Bronchial epithelial cell (primary cell): ENCODE measurements around the gene EML3. TPM values are rescaled to one million over a fixed set of nuclear protein-coding genes. Genes with fewer than 3 reads are reported as not detected.
"Not testable (repeated sequence)": the region's sequence is repeated elsewhere in the genome, so short reads cannot be mapped to it uniquely, and the experiment has no call there.

Experiments used
- DNase-seq: peaks from one replicate; pipeline ENCODE4 v3.0.0-alpha.2; 2010; ENCODE audit warnings: low read depth
- FAIRE-seq: peaks from 2 replicates; lab custom pipeline; 2011; peaks lifted over from hg19 to GRCh38; lab: Jason Lieb, UNC
- H3K27me3 ChIP-seq: 2 replicates; pipeline ENCODE4 v1.5.1; 2011; ENCODE audit warnings: low read length; ENCODE audit not compliant: control insufficient read depth, insufficient read depth
- H3K36me3 ChIP-seq: 2 replicates; pipeline ENCODE4 v1.5.1; 2011; ENCODE audit warnings: low read length; ENCODE audit not compliant: control insufficient read depth, insufficient read depth
- H3K4me3 ChIP-seq: 2 replicates; pipeline ENCODE4 v1.5.1; 2011; ENCODE audit warnings: mild to moderate bottlenecking, low read depth, low read length, control low read depth
- CTCF ChIP-seq: IDR thresholded peaks from 2 replicates; pipeline ENCODE4 v1.5.1; 2011; ENCODE audit warnings: mild to moderate bottlenecking, moderate library complexity, low read length, control low read depth, inconsistent platforms; ENCODE audit not compliant: insufficient read depth, severe bottlenecking
- total RNA-seq: library from RNA; depleted of rRNA; stranded (reverse); fragments of >200 nt; gene quantifications from 2 replicates; pipeline ENCODE4 v1.2.1, GENCODE V29; 2014

Gene EML3, protein sequence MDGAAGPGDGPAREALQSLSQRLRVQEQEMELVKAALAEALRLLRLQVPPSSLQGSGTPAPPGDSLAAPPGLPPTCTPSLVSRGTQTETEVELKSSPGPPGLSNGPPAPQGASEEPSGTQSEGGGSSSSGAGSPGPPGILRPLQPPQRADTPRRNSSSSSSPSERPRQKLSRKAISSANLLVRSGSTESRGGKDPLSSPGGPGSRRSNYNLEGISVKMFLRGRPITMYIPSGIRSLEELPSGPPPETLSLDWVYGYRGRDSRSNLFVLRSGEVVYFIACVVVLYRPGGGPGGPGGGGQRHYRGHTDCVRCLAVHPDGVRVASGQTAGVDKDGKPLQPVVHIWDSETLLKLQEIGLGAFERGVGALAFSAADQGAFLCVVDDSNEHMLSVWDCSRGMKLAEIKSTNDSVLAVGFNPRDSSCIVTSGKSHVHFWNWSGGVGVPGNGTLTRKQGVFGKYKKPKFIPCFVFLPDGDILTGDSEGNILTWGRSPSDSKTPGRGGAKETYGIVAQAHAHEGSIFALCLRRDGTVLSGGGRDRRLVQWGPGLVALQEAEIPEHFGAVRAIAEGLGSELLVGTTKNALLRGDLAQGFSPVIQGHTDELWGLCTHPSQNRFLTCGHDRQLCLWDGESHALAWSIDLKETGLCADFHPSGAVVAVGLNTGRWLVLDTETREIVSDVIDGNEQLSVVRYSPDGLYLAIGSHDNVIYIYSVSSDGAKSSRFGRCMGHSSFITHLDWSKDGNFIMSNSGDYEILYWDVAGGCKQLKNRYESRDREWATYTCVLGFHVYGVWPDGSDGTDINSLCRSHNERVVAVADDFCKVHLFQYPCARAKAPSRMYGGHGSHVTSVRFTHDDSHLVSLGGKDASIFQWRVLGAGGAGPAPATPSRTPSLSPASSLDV
- total RNA-seq = 10.0 and 11.1 TPM in 2 replicates

- DNase-seq (peak; percentile 58), FAIRE-seq (no peak)
- TF ChIP-seq CTCF = peak; percentile 96
- H3K36me3 ChIP-seq = peaks cover 13% of the 10 kb centered on the region
- H3K4me3 ChIP-seq = peak within 1 kb of the TSS; percentile 52
- H3K27me3 ChIP-seq = no peaks in the 10 kb centered on the region
Observed at GRCh38 chr11:62612366-62613290, at the start of gene EML3, which contains the start of gene ROM1. Gene EML3, minus strand, starts transcription at chr11:62612775. Its CDS starts 318 bp downstream, at chr11:62612457. Gene ROM1, plus strand, starts transcription at chr11:62613257. Its CDS starts 25 bp downstream, at chr11:62613282.

DNA sequence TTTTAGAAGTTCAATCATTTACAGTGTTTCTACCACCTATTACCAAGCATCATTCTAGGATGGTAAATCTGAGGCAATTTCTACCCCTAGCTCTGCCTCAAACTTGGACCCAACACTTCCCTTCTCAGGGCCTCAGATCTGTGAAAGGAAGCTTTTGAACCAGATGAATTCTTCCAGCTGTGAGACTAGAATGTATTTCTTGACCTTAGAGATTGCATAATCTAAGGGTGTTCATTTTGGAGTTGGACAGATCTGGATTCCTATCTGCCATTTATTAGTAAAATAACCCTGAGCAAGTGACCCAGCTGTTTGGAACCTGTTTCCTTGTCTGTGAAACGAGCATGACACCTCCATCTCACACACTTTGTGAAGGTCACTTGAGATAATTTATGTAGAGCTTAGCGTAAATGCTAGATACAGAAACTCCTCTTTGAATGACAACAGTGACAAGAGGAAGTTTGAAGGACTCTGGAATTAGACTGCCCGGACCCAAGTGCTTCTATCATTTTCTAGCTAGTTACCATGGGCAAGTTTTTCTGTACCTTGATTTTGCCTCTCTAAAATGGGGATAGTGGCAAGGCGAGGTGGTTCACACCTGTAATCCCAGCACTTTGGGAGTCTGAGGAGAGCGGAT lies 44.3 kb upstream of the EML3 start:
- DNase-seq = no peak
- Histone ChIP-seq H3K4me3 (no peak overlapping the region), H3K36me3 (no peaks in the 10 kb centered on the region), H3K27me3 (no peaks in the 10 kb centered on the region)
- FAIRE-seq = no peak
- no peak for TF ChIP-seq CTCF

DNA sequence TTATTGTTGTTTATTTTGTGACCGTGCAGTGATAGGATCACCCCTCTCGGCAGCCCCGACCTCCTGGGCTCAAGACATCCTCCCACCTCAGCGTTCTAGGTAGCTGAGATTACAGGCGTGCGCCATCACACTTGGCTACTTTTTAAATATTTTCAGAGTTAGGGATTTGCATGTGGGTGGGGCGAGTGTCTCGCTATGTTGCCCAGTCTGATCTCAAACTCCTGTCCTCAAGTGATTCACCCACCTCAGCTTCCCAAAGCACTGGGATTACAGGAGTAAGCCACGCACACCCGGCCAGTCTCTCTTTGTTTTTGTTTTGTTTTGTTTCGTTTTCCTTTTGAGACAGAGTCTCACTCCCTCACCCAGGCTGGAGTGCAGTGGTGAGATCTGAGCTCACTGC lies 41.7 kb upstream of the EML3 start:
- DNase-seq = no peak
- peaks cover 4% of the 10 kb centered on the region for H3K36me3 ChIP-seq
- no peaks in the 10 kb centered on the region for H3K27me3 ChIP-seq
- H3K4me3 ChIP-seq = no peak overlapping the region
- TF ChIP-seq CTCF = no peak
- no peak for FAIRE-seq

DNA sequence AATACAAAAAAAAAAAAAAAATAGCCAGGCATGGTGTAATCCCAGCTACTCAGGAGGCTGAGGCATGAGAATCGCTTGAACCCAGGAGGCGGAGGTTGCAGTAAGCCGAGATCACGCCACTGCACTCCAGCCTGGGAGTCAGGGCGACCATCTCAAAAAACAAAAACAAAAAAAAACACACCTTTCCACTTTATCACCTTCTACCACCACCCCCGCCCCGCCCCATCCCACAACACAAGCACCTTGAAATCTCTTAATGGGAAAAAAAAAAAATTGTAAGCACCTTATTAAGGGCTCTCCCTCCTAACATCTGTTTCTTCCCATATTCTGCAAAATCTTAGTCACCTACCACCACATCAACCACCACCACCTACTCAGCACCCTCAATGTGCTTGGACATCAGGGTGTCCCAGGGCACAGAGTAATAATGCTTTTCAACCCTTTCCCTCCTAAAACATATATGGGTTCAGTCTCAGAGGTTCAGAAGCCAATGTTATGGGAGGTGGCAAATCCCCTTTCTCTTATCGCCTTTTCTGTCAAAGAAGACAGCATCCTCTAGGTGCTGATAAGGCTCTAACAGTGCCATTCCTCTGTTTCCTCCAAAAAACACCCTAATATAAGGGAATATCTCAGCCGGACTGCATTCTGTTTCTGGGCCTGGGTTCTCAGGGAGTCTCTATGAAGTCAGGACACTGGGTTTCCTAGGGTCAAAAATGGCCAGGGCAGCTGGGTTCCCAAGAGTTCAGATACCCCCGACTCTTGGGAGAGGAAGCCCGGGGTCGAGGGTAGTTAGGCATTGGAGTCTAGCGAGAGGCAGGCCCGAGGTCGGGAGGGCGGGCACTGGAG lies 39.8 kb upstream of the EML3 start:
- no peak for FAIRE-seq
- Histone ChIP-seq H3K27me3 (no peaks in the 10 kb centered on the region), H3K36me3 (peaks cover 14% of the 10 kb centered on the region), H3K4me3 (peak overlapping the region; percentile 57)
- TF ChIP-seq CTCF = no peak
- DNase-seq = no peak

DNA sequence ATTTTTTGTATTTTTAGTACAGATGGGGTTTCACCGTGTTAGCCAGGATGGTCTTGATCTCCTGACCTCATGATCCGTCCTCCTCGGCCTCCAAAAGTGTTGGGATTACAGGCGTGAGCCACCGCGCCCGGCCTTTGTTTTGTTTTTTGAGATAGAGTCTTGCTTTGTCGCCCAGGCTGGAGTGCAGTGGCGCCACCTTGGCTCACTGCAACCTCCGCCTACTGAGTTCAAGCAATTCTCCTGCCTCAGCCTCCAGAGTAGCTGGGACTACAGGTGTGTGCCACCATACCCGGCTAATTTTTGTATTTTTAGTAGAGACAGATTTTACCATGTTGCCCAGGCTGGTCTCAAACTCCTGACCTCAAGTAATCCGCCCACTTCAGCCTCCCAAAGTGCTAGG lies 37.7 kb upstream of the EML3 start:
- not testable (repeated sequence) for DNase-seq, H3K4me3 ChIP-seq, FAIRE-seq, H3K27me3 ChIP-seq
- peaks cover 14% of the 10 kb centered on the region for H3K36me3 ChIP-seq
